Chondrocyte (in vitro differentiated cells): ENCODE measurements around the gene CLIC4. TPM values are rescaled to one million over a fixed set of nuclear protein-coding genes. Genes with fewer than 3 reads are reported as not detected.
A peak's percentile ranks its signal among the peaks of the same experiment; 100 is the strongest.
"Not testable (repeated sequence)": the region's sequence is repeated elsewhere in the genome, so short reads cannot be mapped to it uniquely, and the experiment has no call there.

Source experiments
- DNase-seq: peaks from one replicate; pipeline ENCODE4 v3.0.0; 2021; ENCODE audit warnings: mixed read lengths, low spot score
- H3K27ac Mint-ChIP-seq: one replicate; pipeline ENCODE4 v1.8.0; 2021; ENCODE audit warnings: mild to moderate bottlenecking, moderate library complexity, mixed read lengths; ENCODE audit not compliant: unreplicated experiment
- H3K27me3 Mint-ChIP-seq: 2 replicates; pipeline ENCODE4 v1.8.0; 2021; ENCODE audit warnings: low read depth, mixed read lengths
- H3K36me3 Mint-ChIP-seq: 2 replicates; pipeline ENCODE4 v1.8.0; 2021; ENCODE audit warnings: low read depth, mixed read lengths
- H3K4me1 Mint-ChIP-seq: 2 replicates; pipeline ENCODE4 v1.8.0; 2021; ENCODE audit warnings: low read depth, mild to moderate bottlenecking, mixed read lengths
- H3K4me3 Mint-ChIP-seq: one replicate; pipeline ENCODE4 v1.8.0; 2021; ENCODE audit warnings: mild to moderate bottlenecking, moderate library complexity, mixed read lengths; ENCODE audit not compliant: unreplicated experiment
- H3K9me3 Mint-ChIP-seq: 2 replicates; pipeline ENCODE4 v1.8.0; 2021; ENCODE audit warnings: low read depth, mixed read lengths
- total RNA-seq: library from RNA; stranded (reverse); gene quantifications from 3 replicates; pipeline ENCODE4 v1.2.1, GENCODE V29; 2021
- TF ChIP-seq, protein P1 (sequence below): fragments of 200-600 bp; sonication (generic); IDR thresholded peaks from 2 replicates; pipeline ENCODE4 v1.5.0; 2021; ENCODE audit warnings: antibody characterized with exemption, mild to moderate bottlenecking, moderate library complexity

The CLIC4 gene
- total RNA-seq, 1 donor from 2014 or later = 411 TPM

DNA sequence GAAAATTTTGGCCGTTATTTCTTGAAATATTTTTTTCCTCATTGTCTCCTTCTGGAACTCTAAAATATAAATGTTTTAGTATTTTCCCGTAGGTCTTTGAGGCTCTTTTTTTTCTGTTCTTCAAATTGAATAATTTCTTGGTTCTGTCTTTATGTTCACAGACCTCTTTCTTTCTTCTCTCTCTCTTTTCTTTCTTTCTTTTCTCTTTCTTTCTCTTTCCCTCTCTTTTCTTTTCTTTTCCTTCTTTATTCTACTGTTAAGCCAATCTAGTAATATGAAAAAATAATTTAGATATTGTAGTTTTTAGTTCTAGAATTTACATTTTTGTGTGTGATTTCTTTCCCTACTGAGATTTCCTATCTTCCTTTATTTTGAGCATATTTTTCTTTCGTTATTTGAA, 30.1 kb downstream of the CLIC4 start:
- TF ChIP-seq, protein P1, sequence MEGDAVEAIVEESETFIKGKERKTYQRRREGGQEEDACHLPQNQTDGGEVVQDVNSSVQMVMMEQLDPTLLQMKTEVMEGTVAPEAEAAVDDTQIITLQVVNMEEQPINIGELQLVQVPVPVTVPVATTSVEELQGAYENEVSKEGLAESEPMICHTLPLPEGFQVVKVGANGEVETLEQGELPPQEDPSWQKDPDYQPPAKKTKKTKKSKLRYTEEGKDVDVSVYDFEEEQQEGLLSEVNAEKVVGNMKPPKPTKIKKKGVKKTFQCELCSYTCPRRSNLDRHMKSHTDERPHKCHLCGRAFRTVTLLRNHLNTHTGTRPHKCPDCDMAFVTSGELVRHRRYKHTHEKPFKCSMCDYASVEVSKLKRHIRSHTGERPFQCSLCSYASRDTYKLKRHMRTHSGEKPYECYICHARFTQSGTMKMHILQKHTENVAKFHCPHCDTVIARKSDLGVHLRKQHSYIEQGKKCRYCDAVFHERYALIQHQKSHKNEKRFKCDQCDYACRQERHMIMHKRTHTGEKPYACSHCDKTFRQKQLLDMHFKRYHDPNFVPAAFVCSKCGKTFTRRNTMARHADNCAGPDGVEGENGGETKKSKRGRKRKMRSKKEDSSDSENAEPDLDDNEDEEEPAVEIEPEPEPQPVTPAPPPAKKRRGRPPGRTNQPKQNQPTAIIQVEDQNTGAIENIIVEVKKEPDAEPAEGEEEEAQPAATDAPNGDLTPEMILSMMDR = no peak
- Mint-ChIP-seq H3K27ac (peak overlapping the region; percentile 89), H3K9me3 (no peaks in the 10 kb centered on the region), H3K36me3 (peaks cover 1% of the 10 kb centered on the region), H3K4me1 (peaks cover 76% of the 10 kb centered on the region), H3K4me3 (no peak overlapping the region), H3K27me3 (no peaks in the 10 kb centered on the region)
- no peak for DNase-seq

DNA sequence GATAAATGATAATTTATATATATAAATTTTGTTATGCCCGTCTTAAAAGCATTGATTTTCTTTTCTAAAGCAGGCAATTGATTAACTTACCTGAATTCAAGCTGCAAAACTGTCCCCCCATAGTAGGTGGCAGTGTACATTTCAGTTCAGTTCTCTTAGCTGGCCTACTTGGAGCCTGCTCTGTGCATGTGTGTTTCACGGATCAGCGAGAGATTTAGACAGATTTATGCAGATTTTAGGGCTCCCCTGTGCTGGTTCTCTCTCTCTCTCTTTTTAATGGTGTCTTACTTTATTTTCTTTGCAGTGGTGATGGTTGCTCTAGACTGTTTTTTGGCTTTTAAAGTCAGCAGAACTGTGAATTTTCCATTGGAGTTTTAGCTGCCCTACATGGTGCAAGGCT, 30.7 kb downstream of the CLIC4 start:
- Mint-ChIP-seq H3K27ac (peak overlapping the region; percentile 9), H3K4me1 (peaks cover 74% of the 10 kb centered on the region), H3K9me3 (no peaks in the 10 kb centered on the region), H3K36me3 (peaks cover 3% of the 10 kb centered on the region), H3K4me3 (no peak overlapping the region), H3K27me3 (no peaks in the 10 kb centered on the region)
- no peak for DNase-seq
- TF ChIP-seq, protein P1 = no peak

DNA sequence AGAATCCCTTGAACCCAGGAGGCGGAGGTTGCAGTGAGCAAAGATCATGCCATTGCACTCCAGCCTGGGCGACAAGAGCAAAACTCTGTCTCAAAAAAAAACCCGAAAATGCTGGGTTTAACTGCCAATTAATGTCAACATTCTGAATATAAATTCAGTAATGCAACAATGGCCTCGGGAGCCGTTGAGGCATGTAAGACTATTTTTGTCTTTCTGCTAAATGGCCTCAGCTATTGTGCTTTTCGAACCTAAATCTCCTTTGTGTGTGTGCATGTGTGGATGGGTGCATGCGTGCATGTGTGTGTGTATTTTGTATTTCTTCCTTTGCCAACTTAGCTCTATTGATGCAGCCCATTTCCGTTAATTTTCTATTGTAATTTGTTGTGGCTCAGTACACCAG, 31.6 kb downstream of the CLIC4 start:
- Mint-ChIP-seq H3K27ac (peak overlapping the region; percentile 6), H3K4me3 (no peak overlapping the region), H3K27me3 (no peaks in the 10 kb centered on the region), H3K9me3 (no peaks in the 10 kb centered on the region), H3K4me1 (peaks cover 69% of the 10 kb centered on the region), H3K36me3 (peaks cover 4% of the 10 kb centered on the region)
- TF ChIP-seq, protein P1 = no peak
- DNase-seq = no peak

DNA sequence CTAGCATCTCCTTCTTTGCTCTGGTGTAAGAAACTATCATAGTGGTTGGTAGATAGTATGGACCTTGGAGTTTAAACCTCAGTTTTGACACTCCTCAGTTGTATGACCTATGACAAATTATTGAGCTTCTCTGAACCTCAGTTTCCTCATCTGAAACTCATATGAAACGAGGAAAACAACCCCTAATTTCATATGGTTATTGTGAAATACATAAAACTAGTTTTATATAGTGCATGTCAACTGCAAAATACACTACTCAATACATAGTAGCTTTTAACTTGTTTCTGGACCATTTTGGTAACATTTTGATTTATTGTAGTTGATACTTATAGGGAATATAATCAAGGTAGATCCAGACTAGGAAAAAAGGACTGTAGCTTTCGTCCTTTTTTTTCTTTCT, 32.9 kb downstream of the CLIC4 start:
- Mint-ChIP-seq H3K4me1 (peaks cover 64% of the 10 kb centered on the region), H3K9me3 (no peaks in the 10 kb centered on the region), H3K36me3 (peaks cover 4% of the 10 kb centered on the region), H3K4me3 (no peak overlapping the region), H3K27me3 (no peaks in the 10 kb centered on the region), H3K27ac (peak overlapping the region; percentile 49)
- no peak for DNase-seq
- TF ChIP-seq, protein P1 = no peak

DNA sequence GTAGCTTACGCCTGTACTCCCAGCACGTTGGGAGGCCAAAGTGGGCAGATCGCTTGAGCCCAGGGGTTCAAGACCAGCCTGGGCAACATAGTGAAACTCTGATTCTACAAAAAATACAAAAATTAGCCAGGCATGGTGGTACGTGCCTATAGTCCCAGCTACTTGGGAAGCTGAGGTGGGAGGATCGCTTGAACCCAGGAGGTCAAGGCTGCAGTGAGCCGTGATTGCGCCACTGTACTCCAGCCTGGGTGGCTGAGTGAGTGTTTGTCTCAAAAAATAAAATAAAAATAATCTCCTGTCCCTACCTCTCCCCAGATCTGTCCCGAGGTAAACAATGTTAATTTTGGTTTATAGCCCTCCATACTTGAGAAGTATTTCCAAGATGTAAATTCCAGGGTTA, 34.0 kb downstream of the CLIC4 start:
- peak overlapping the region; percentile 57 for H3K27ac Mint-ChIP-seq
- H3K4me3 Mint-ChIP-seq, H3K27me3 Mint-ChIP-seq, DNase-seq, H3K9me3 Mint-ChIP-seq, H3K36me3 Mint-ChIP-seq: not testable (repeated sequence)
- peaks cover 62% of the 10 kb centered on the region for H3K4me1 Mint-ChIP-seq

DNA sequence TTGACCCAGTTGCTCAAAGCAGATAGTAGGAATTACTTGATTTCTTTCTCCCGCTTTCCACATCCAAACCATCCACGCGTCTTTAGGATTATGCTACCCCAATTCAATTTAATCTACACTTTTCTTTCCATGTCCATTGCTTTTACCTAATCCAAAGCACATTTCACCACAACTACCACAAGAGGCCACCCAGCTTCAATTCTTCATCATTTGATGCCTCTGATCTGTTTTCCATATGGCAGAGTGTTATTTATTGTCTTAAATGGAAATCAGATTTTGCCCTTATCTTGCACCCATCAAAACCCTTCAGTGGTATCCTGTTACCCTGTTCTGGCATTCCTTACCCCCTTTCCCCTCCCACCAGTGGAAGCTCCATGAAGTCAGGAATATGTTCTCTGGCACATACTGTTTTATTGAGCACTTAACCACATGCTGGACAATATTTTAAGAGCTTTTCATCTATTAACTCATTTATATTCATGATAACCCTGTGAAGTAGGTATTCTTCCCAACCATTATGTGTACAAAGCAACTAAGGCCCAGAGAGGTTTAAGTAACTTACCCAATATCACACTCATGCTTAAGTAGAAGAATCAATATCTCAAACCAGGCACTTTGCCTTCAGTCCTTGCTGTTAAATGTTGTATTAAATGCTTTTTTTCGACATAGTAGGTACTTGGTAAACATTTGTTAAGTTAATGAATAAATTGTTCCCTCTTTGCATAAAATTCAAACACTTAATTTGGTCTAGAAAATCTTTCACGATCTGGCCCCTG, 34.6 kb downstream of the CLIC4 start:
- Mint-ChIP-seq H3K27ac (peak overlapping the region; percentile 57), H3K4me1 (peaks cover 59% of the 10 kb centered on the region), H3K9me3 (no peaks in the 10 kb centered on the region), H3K4me3 (no peak overlapping the region), H3K36me3 (peaks cover 3% of the 10 kb centered on the region), H3K27me3 (no peaks in the 10 kb centered on the region)
- no peak for DNase-seq
- TF ChIP-seq, protein P1 = peak; percentile 38

DNA sequence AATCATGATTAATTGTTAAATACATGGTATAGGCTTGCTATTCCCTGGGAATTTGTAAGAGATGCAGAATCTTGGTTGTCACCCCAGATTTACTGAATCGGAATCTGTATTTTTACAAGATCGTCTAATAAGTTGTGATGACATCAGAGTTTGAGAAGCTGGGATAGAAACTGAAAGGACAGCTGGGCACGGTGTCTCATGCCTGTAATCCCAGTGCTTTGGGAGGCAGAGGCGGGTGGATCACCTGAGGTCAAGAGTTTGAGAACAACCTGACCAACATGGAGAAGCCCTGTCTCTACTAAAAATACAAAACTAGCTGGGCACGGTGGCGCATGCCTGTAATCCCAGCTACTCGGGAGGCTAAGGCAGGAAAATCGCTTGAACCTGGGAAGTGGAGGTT, 35.4 kb downstream of the CLIC4 start:
- not testable (repeated sequence) for H3K9me3 Mint-ChIP-seq, DNase-seq, H3K27me3 Mint-ChIP-seq, H3K4me3 Mint-ChIP-seq, H3K36me3 Mint-ChIP-seq
- H3K27ac Mint-ChIP-seq = peak overlapping the region; percentile 6
- peaks cover 57% of the 10 kb centered on the region for H3K4me1 Mint-ChIP-seq
